HL-60 (cell line): Measurements from ENCODE around the gene CDC42BPG.

Experiments used
- CTCF ChIP-seq: IDR thresholded peaks from one replicate; pipeline ENCODE4 v1.5.1; 2011; ENCODE audit warnings: low read length, control low read depth, inconsistent platforms; ENCODE audit not compliant: insufficient read depth
- GABPA ChIP-seq: IDR thresholded peaks from 2 replicates; pipeline ENCODE4 v1.6.1; 2012; ENCODE audit warnings: low read depth
- POLR2AphosphoS5 ChIP-seq: IDR thresholded peaks from 2 replicates; pipeline ENCODE4 v1.6.1; 2012; ENCODE audit warnings: low read depth
- SPI1 ChIP-seq: IDR thresholded peaks from 2 replicates; pipeline ENCODE4 v1.6.1; 2012; ENCODE audit warnings: low read depth, mild to moderate bottlenecking, borderline replicate concordance

GRCh38 chr11:64848826-64849597 is 4.6 kb upstream of the CDC42BPG start:
- TF ChIP-seq CTCF (no peak), GABPA (no peak), SPI1 (peak; percentile 79; the same call in 1 of the 2 replicates), POLR2AphosphoS5 (no peak)
